ENCODE measurements around the gene CCSER1.

GRCh38 chr4:91087743-91088142 is 960.5 kb downstream of the CCSER1 start:
- TF ChIP-seq CTCF (IDR thresholded peaks at IDR 0.05) = no peak
- TF ChIP-seq POLR2A (IDR thresholded peaks at IDR 0.05) = no peak
